ENCODE measurements around the gene CD302.
"Not testable (repeated sequence)": the region's sequence is repeated elsewhere in the genome, so short reads cannot be mapped to it uniquely, and the experiment has no call there.

Gene CD302

GRCh38 chr2:159744363-159744762 lies 53.6 kb downstream of the CD302 start:
- ATAC-seq: no peak

- no peak for ATAC-seq
These were observed 55.2 kb downstream of the CD302 start for GRCh38 chr2:159742846-159743245.

GRCh38 chr2:159738509-159739390 lies 59.3 kb downstream of the CD302 start:
- ATAC-seq: no peak

DNA sequence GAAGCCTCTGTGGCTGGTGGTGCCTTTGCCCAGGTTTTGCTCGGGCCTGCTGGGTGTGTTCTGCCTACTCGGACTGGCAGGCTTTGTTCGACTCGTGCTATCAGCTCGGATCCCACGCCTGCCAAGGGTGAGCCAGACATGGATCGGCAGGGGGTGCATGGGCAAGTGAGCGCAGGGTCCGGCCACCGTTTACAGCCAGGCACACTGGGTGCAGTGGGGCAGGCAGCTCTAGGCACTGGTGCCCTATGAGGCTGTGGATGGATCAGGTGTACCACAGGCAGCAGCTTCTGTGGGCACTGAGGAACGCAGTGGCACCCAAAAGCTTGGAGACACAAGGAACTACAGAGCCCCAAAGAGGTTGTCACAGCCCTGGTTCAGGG lies 60.1 kb downstream of the CD302 start:
- ATAC-seq: no peak

DNA sequence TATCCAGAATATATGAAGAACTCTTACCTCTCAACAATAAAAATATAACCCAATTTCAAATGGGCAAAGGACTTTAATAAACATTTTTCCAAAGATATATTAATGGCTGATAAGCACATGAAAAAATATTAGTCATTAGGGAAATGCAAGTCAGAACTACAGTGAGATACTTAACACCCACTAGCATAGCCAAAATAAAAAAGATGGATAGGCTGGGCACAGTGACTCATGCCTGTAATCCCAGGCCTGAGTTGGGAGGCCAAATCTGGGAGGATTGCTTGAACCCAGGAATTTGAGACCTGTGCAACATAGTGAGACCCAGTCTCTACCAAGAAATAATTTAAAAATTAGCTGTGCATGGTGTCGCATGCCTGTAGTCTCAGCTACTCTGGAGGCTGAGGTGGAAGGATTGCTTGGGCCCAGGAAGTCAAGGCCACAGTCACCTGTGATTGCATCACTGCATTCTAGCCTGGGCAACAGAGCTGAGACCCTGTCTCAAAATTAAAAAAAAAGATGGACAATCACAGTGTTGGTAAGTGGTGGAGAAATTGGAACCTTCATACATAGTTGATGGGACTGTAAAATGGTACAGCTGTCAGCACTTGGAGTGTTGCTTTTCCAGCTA lies 60.6 kb downstream of the CD302 start:
- ATAC-seq: no peak

- no peak for ATAC-seq
These were observed 62.0 kb downstream of the CD302 start for GRCh38 chr2:159736048-159736447.

DNA sequence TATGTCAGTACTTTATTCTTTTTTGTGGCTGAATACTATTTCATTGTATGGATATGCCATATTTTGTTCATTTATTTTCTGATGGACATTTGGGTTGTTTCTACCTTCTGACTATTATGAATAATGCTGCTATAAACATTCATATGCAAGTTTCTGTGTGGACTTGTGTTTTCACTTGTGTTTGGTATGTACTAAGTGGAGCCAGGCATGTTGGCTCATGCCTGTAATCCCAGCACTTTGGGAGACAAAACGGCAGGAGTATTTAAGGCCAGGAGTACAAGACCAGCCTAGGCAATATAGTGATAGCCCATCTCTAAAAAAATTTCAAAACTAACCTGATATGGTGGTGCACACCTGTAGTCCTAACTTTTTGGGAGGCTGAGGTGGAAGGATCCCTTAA lies 62.4 kb downstream of the CD302 start:
- ATAC-seq: no peak

- no peak for ATAC-seq
These were observed 69.4 kb downstream of the CD302 start for GRCh38 chr2:159728629-159729028.

GRCh38 chr2:159725713-159726112 lies 72.3 kb downstream of the CD302 start:
- ATAC-seq: no peak

GRCh38 chr2:159724795-159725572 lies 73.0 kb downstream of the CD302 start:
- ATAC-seq: not testable (repeated sequence)

GRCh38 chr2:159722580-159722979 lies 75.4 kb downstream of the CD302 start:
- ATAC-seq: no peak

DNA sequence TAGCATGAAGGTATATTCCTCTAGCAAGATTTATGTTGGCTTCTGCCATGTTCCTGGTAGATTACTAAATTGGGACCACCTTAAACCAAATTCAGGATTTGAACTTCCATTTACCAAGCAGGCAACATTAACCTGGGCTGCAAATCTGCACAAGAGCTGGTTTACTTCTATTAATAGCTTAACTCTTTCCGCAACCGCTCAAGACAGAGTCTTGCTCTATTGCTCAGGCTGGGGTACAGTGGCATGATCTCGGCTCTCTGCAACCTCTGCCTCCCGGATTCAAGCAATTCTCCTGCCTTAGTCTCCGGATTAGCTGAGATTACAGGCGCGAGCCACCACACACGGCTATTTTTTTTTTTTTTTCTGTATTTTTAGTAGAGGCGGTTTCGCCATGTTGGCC lies 77.3 kb downstream of the CD302 start:
- no peak for ATAC-seq
